Gastroesophageal sphincter (tissue), 4 donors: Measurements from ENCODE around the gene VSNL1. TPM values are rescaled to one million over a fixed set of nuclear protein-coding genes. Genes with fewer than 3 reads are reported as not detected.

ENCODE experiments used
- ATAC-seq: fragments of 150-250 bp; one replicate; pipeline ENCODE4 v1.9.1; 2016; ENCODE audit warnings: mild to moderate bottlenecking, moderate library complexity
- H3K27ac ChIP-seq, 4 donors: fragments of 200-600 bp; sonication (generic) in 3 of 4; 1 replicate in 3 of 4; 2 replicates in 1 of 4; pipeline ENCODE4 v1.5.1; 2016 to 2019
- H3K27me3 ChIP-seq: fragments of 200-600 bp; sonication (generic); one replicate; pipeline ENCODE4 v1.5.1; 2019
- H3K36me3 ChIP-seq, 2 donors: fragments of 200-600 bp; sonication (generic); one replicate each; pipeline ENCODE4 v1.5.1; 2019; ENCODE audit warnings: control low read depth in 1 of 2
- H3K4me1 ChIP-seq, 3 donors: fragments of 200-600 bp; sonication (generic); 1 replicate in 2 of 3; 2 replicates in 1 of 3; pipeline ENCODE4 v1.5.1; 2016 to 2019; ENCODE audit warnings: control low read depth in 2 of 3
- H3K4me3 ChIP-seq, 2 donors: fragments of 200-600 bp; sonication (generic); one replicate each; pipeline ENCODE4 v1.5.1; 2019; ENCODE audit warnings: mild to moderate bottlenecking in 1 of 2, moderate library complexity in 1 of 2
- H3K9me3 ChIP-seq, 3 donors: fragments of 200-600 bp; sonication (generic); one replicate each; pipeline ENCODE4 v1.5.1; 2017 to 2019; ENCODE audit warnings: control low read depth in 2 of 3
- EP300 ChIP-seq: sonication (generic); formaldehyde crosslinking; IDR thresholded peaks from one replicate; pipeline ENCODE4 v1.6.1; 2017; ENCODE audit warnings: antibody characterized with exemption, mild to moderate bottlenecking
- POLR2A ChIP-seq, 2 donors: fragments of 450-650 bp; IDR thresholded peaks; one replicate each; pipeline ENCODE4 v1.6.1; 2017; ENCODE audit warnings: antibody characterized with exemption in 2 of 2, mild to moderate bottlenecking in 2 of 2, moderate library complexity in 1 of 2
- POLR2AphosphoS5 ChIP-seq: sonication (generic); formaldehyde crosslinking; IDR thresholded peaks from one replicate; pipeline ENCODE4 v1.6.1; 2017; ENCODE audit warnings: antibody characterized with exemption
- WGBS, 2 donors: methylation state at CpG; one replicate each; pipeline ENCODE4 v1.1.5; 2018; ENCODE audit warnings: low coverage in 1 of 2; 5-methylcytosine and 5-hydroxymethylcytosine counted together
- total RNA-seq, 4 donors: library from RNA; depleted of rRNA; stranded (reverse); fragments of >200 nt; gene quantifications; one replicate each; pipeline ENCODE4 v1.1.0, GENCODE V29; 2016
- TF ChIP-seq, protein P1 (sequence below), 4 experiments: fragments of 200-600 bp in 2 of 4; fragments of 450-650 bp in 2 of 4; sonication (generic) in 1 of 4; IDR thresholded peaks; one replicate each; pipeline ENCODE4 v1.5.1; 2017 to 2019; ENCODE audit warnings: antibody characterized with exemption in 4 of 4, mild to moderate bottlenecking in 2 of 4, moderate library complexity in 2 of 4

The VSNL1 gene
- total RNA-seq, 4 donors from 2014 or later = 0.40 to 5.2 (median 0.76) TPM

GRCh38 chr2:17536416-17536815 is 4.1 kb upstream of the VSNL1 start:
- WGBS, 2 donors = 74 to 79% methylated on average over 2 of the region's 2 CpGs
- Histone ChIP-seq H3K9me3 (no peaks in the 10 kb centered on the region), H3K36me3 (no peaks in the 10 kb centered on the region), H3K4me1 (peaks cover 0 to 35% (median 0%) of the 10 kb centered on the region in 3 donors), H3K4me3 (no peak overlapping the region), H3K27ac (no peak overlapping the region), H3K27me3 (peaks cover 11% of the 10 kb centered on the region)
- TF ChIP-seq POLR2A (IDR thresholded peaks at IDR 0.05) (no peak), POLR2AphosphoS5 (no peak), EP300 (no peak)
- TF ChIP-seq, protein P1, sequence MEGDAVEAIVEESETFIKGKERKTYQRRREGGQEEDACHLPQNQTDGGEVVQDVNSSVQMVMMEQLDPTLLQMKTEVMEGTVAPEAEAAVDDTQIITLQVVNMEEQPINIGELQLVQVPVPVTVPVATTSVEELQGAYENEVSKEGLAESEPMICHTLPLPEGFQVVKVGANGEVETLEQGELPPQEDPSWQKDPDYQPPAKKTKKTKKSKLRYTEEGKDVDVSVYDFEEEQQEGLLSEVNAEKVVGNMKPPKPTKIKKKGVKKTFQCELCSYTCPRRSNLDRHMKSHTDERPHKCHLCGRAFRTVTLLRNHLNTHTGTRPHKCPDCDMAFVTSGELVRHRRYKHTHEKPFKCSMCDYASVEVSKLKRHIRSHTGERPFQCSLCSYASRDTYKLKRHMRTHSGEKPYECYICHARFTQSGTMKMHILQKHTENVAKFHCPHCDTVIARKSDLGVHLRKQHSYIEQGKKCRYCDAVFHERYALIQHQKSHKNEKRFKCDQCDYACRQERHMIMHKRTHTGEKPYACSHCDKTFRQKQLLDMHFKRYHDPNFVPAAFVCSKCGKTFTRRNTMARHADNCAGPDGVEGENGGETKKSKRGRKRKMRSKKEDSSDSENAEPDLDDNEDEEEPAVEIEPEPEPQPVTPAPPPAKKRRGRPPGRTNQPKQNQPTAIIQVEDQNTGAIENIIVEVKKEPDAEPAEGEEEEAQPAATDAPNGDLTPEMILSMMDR (IDR thresholded peaks at IDR 0.05) = no peak
- ATAC-seq = no peak

DNA sequence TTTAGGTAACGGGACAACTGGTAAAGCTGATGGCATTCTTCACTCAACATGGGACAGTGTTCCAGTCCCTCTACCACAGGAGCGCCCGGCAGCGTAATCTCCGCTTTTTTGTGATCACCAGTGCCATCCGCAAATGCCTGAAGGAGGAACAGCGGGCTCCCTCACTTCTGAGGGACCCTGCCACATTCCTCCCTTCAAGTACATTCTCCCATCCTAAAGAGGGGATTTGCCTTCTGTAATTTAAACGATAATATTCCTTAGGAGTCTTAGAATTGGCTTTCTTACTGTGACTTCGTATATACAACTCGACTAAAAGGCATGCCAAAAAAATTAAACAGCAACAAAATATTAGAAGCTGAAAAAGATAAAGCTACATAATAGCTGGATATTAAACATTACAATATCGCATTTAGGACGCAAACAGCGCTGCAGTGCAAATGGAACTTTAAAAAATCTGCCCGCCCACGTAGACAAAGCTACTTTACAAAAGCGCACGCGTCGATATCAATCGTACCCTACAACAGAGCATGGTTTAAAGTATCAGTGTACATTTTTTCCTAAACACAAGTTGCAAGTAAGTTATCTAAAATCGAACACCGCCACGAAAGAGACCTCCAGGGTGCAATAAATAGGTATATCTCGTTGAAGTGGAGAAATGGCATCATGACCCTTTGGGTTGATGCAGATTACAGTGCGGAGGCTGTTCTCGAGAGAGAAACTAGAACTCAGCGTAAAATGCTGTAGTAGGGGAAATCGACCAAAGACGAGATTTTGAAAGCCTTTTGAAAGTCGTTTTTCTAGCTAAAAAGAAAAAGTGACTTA is 2.3 kb upstream of the VSNL1 start:
- H3K27ac ChIP-seq = peak overlapping the region; percentile 79 to 87 (median 84)
- H3K27me3 ChIP-seq = peaks cover 15% of the 10 kb centered on the region
- peaks cover 0 to 41% (median 0%) of the 10 kb centered on the region in 3 donors for H3K4me1 ChIP-seq
- TF ChIP-seq POLR2A (IDR thresholded peaks at IDR 0.05) = no peak
- TF ChIP-seq, protein P1 (IDR thresholded peaks at IDR 0.05) = no peak
- no peak for TF ChIP-seq EP300
- no peak for TF ChIP-seq POLR2AphosphoS5
- WGBS, 2 donors = 2 to 8% methylated on average over 26 to 30 of the region's 30 CpGs
- H3K9me3 ChIP-seq = no peaks in the 10 kb centered on the region
- H3K4me3 ChIP-seq = peak overlapping the region; percentile 61 to 73
- no peaks in the 10 kb centered on the region for H3K36me3 ChIP-seq
- ATAC-seq = peak; percentile 17

GRCh38 chr2:17538844-17539554 is 1.5 kb upstream of the VSNL1 start:
- H3K36me3 ChIP-seq = no peaks in the 10 kb centered on the region
- 0 to 5% methylated on average over 4 to 6 of the region's 52 CpGs for WGBS, 2 donors
- ATAC-seq = peak; percentile 90
- H3K4me3 ChIP-seq = peak overlapping the region; percentile 61 to 73
- peaks cover 15% of the 10 kb centered on the region for H3K27me3 ChIP-seq
- H3K4me1 ChIP-seq = peaks cover 0 to 41% (median 0%) of the 10 kb centered on the region in 3 donors
- no peaks in the 10 kb centered on the region for H3K9me3 ChIP-seq
- TF ChIP-seq EP300 (no peak), POLR2A (IDR thresholded peaks at IDR 0.05) (no peak), POLR2AphosphoS5 (peak; percentile 62)
- peak overlapping the region; percentile 79 to 87 (median 84) for H3K27ac ChIP-seq

- no peaks in the 10 kb centered on the region for H3K36me3 ChIP-seq
- H3K27ac ChIP-seq = peak overlapping the region; percentile 79 to 87 (median 84)
- peaks cover 15% of the 10 kb centered on the region for H3K27me3 ChIP-seq
- no peak for ATAC-seq
- H3K4me1 ChIP-seq = peaks cover 0 to 41% (median 0%) of the 10 kb centered on the region in 3 donors
- H3K9me3 ChIP-seq = no peaks in the 10 kb centered on the region
- WGBS, 2 donors = 0 to 4% methylated on average over 4 to 7 of the region's 13 CpGs
- H3K4me3 ChIP-seq = peak overlapping the region; percentile 61 to 73
- TF ChIP-seq POLR2AphosphoS5 (no peak), EP300 (no peak), POLR2A (IDR thresholded peaks at IDR 0.05) (no peak)
- TF ChIP-seq, protein P1 (IDR thresholded peaks at IDR 0.05) = no peak
These were observed 844 bp upstream of the VSNL1 start for GRCh38 chr2:17539611-17540092.

- no peaks in the 10 kb centered on the region for H3K9me3 ChIP-seq
- H3K4me1 ChIP-seq = peaks cover 0 to 41% (median 0%) of the 10 kb centered on the region in 3 donors
- H3K4me3 ChIP-seq = peak overlapping the region; percentile 61 to 73
- TF ChIP-seq POLR2AphosphoS5 = no peak
- TF ChIP-seq, protein P1 (IDR thresholded peaks at IDR 0.05) = no peak
- TF ChIP-seq POLR2A (IDR thresholded peaks at IDR 0.05) = no peak
- no peak for TF ChIP-seq EP300
- H3K27me3 ChIP-seq = peaks cover 15% of the 10 kb centered on the region
- H3K27ac ChIP-seq = peak overlapping the region in 3 of 4 donors; percentile 79 to 85 (median 82)
- H3K36me3 ChIP-seq = no peaks in the 10 kb centered on the region
- no peak for ATAC-seq
- WGBS, 2 donors = 1% methylated on average over 18 to 21 of the region's 21 CpGs
These were observed 476 bp downstream of the VSNL1 start for GRCh38 chr2:17540813-17541530.
